Endometrium (tissue), 2 donors: ENCODE data around the gene WDR4.
A peak's percentile ranks its signal among the peaks of the same experiment; 100 is the strongest.
"Not testable (repeated sequence)": the region's sequence is repeated elsewhere in the genome, so short reads cannot be mapped to it uniquely, and the experiment has no call there.

Experiments used
- FAIRE-seq: peaks from 2 replicates; lab custom pipeline; 2012; peaks lifted over from hg19 to GRCh38; lab: Jason Lieb, UNC
- donor health status: control.
- donor health status: control.

The WDR4 gene

DNA sequence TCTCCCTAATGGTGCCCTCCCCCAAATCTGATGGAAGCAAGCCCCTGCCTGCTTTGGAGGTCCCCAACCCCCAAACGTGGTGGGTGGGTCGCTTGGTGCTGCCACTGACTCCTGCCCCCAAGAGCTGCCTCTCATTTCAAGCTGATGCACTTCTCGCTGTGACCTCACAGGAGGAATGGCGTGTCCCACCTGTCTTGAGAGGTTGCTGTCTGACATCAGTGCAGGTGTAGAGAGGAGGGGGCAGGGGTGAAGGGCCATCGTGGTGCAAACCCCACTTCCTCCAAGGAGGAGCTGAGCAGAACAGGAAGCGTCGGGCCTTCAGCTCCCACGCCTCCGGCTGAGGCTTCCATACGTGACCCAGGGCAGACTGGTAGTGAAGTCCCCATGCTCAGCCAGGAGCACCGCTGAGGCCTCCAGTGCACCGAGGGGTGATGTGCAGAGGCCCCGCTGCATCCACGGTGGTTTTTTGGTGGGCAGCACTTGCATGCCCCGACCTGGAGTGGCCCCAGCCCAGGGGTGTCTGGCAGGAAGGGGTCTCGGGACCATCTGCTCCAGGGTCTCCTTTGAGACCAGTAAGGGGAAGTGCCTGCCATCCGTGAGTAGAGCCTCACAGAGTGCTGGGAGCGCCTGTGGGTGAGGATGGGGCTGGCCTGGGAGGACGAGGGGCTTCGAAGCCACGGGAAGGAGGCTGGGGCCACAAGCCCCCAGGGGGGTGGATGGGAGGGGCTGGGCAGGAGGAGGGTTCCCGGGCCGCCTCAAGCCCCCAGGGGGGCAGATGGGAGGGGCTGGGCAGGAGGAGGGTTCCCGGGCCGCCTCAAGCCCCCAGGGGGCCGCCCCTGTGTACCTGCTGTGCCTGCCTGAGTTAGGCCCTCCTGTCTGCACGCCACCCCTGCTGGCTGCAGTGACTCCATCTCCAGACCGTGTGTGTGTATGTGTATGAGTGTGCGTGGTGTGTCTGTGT is 39.8 kb downstream of the WDR4 start:
- FAIRE-seq = no peak

DNA sequence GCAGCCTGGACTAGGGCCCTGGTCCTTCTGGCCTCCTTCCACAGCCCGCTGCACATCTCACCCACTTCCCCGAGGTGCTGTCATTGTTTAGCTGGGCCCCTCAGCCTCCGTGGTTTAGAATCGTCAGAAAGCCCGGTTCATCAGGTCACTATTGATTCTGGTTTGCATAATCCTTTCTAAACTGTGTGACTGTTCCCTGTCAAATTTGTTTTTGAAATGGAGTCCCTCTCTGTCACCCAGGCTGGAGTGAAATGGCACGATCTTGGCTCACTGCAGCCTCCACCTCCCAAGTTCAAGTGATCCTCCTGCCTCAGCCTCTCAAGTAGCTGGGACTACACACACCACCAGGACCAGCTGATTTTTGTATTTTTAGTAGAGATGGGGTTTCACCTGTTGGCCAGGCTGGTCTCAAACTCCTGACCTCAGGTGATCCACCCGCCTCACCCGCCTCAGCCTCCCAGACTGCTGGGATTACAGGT is 41.1 kb downstream of the WDR4 start:
- FAIRE-seq = not testable (repeated sequence)

DNA sequence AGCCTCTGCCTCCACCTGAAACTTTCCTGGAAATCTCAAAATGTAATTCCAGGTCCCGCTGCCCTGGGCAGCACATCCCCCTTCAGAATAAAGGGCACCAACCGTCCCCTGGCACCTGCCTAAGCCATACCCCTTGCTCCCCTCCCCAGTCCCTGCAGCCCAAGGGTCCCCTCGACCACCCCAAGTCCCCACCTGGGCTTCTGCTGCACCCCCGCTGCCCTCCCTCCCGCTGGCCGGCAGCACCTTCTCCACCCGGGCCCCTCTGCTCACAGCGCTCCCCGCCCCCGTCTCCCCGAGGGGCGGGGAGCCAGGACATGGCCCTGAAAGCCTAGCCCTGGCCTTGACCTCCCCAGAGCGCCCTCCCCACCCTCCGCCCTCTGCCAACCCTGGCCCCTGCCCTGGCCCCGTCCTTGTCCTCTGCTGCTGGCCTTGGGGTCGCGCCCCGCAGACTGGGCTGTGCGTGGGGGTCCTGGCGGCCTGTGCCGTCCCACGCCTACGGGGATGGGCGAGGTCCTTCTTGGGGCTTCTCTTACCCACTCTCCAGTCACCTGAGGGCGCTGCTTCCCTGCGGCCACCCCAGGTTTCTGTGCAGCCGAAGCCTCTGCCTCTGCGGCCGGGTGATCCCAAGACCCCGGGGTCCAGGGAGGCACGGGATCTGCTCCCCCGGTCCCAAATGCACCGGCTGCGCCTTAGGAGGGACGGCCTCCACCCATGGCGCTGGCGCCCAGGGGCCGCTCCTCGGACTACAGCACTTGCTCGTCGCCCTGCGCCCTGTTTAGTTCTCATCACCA is 41.7 kb downstream of the WDR4 start:
- FAIRE-seq = no peak

GRCh38 chr21:42836767-42837301 is 42.5 kb downstream of the WDR4 start:
- FAIRE-seq = no peak

- FAIRE-seq = no peak
Measured at GRCh38 chr21:42836402-42836666, 43.0 kb downstream of the WDR4 start.

- no peak for FAIRE-seq
Measured at GRCh38 chr21:42835611-42836401, 43.5 kb downstream of the WDR4 start.

GRCh38 chr21:42835211-42835610 is 44.1 kb downstream of the WDR4 start:
- FAIRE-seq = no peak

- FAIRE-seq = no peak
Measured at GRCh38 chr21:42834726-42835191, 44.6 kb downstream of the WDR4 start.

- FAIRE-seq = no peak
Measured at GRCh38 chr21:42833859-42834725, 45.2 kb downstream of the WDR4 start.

DNA sequence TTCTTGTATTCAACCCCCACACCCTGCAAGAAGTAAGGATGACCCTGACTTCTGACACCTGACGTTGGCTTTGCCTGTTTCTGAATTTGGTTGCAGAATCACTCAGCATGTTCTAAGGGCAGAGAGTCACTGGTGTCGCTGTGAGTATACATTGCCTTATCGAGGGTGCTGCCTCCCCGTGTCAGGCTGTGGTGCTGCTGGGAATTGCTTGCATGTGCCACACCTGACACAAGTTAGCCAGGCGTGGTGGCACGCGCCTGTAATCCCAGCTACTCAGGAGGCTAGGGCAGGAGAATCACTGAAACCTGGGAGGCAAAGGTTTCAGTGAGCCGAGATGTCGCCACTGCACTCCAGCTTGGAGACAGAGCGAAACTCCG is 45.9 kb downstream of the WDR4 start:
- no peak for FAIRE-seq

- not testable (repeated sequence) for FAIRE-seq
Measured at GRCh38 chr21:42832321-42832630, 47.1 kb downstream of the WDR4 start.

DNA sequence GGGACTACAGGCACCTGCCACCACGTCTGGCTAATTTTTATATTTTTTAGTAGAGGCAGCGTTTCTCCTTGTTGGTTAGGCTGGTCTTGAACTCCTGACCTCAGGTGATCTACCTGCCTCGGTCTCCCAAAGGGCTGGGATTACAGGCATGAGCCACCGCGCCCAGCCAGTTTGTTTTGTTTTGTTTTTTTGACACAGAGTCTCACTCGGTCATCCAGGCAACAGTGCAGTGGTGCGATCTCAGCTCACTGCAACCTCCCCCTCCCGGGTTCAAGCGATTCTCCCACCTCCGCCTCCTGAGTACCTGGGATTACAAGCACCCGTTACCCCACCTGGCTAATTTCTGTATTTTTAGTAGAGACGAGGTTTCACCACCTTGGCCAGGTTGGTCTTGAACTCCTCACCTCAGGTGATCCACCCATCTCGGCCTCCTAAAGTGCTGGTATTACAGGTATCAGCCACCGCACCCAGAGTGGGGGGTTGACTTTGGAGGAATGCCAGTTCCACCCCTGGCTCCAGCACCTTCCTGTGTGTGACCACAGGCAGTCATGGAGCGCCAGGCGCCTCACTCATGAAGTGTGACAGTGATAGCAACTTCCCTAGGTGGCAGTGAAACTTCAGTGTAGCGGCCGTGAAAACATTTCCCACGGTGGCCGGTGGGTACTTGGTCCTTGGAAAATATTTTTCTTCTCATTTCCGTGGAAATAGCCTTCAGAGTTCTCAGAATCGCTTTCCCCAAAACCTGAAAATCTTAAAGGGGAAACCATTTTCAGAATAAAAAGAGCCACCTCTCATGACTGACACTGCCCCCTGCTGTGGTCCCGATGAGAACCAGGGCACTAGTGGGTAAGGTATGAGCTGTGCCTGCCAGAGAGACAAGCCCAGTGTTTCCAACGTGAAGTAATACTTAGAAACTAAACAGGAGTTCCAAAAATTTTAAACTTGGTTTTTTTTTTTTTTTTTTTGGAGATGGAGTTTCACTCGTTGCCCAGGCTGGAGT is 48.6 kb downstream of the WDR4 start:
- FAIRE-seq = no peak

GRCh38 chr21:42829954-42830353 is 49.4 kb downstream of the WDR4 start:
- no peak for FAIRE-seq

DNA sequence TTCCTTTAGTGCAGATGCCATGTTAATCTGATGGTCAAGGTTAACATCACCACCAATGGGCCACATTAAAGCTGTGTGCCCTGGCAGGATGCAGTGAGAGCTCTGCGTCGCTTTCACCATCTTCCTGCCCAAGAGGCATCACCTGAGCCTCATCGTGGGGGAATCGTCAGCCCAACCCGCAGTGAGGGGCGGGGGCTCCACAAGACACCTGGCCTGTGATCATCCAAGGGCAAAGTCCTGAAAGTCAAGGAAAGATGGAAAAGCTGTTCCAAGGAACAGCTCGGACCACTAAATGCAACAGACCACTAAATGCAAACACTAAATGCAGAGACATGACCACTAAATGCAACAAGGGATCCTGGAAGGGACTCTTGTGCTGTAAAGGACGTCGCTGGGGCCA is 49.9 kb downstream of the WDR4 start:
- no peak for FAIRE-seq

DNA sequence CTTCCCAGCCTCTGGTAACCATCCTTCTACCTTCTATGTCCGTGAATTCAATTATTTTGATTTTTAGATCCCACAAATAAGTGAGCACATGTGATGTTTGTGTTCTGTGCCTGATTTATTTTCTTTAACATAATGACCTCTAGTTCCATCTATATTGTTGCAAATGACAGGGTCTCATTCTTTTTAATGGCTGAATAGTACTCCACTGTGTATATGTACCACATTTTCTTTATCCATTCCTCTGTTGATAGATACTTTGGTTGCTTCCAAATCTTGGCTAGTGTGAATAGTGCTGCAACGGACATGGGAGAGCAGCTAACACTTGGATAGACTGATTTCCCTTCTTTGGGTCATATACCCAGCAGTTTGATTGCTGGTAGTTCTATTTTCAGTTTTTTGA is 51.8 kb downstream of the WDR4 start:
- no peak for FAIRE-seq

DNA sequence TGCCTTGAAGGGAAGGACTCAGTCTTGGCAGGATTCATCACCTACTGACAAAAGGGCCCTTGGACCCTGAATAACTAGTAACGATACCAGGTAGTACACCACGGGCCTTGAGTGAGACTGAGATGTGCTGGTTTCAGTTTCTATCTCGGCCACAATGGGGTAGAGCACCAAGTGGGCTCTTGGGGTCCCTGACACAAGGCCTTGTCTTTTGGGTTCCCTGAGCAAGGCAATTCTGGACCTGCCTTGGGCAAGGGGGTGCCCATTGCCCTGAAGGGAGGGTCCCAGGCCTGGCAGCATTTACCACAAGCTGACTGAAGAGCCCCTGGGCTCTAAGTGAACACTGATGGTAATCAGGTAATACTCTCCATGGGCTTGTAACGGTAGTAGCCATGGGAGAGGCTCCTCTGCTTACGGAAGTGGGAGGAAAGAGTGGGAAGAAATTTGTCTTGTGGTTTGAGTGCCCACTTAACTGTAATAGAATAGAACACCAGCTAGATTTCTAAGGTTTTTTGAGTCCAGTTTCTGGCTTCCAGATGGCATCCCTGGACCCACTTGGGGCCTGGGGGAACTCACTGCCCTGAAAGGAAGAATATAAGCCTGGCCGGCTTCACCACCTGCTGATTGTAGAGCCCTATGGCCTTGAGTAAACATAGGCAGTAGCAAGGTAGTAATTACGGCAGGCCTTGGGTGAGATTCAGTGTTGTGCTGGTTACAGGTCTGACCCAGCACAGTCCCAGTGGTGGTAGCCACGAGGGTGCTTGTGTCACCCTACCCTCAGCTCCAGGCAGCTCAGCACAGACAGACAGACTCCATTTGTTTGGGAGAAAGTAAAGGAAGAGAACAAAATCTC is 58.5 kb downstream of the WDR4 start:
- FAIRE-seq = no peak

- FAIRE-seq = no peak
Measured at GRCh38 chr21:42819861-42820615, 59.3 kb downstream of the WDR4 start.

DNA sequence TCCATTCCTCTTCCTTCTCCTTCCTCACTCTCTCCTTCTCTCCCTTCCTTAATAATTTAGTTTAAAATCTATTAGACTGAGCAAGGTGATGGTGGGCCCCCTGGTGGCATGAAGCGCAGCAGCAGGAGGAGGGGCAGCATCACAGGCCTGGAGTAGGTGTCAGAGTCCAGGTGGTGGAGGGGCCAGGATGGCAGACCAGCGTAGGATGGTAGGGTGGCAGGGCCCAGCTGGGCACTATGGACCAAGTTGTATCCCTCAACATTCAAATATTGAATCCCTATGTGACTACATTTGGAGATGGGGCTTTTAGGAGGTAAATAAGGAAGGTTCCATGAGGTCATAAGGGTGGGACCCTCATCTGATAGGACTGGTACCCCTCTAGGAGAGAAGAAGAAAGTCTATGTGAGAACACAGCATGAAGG is 61.0 kb downstream of the WDR4 start:
- FAIRE-seq = peak; percentile 46
